Transverse colon (tissue), 4 donors: Measurements from ENCODE around the gene MEGF8. TPM values are rescaled to one million over a fixed set of nuclear protein-coding genes. Genes with fewer than 3 reads are reported as not detected.

Source experiments
- DNase-seq: peaks from one replicate; pipeline ENCODE4 v3.0.0-alpha.2; 2019
- H3K27ac ChIP-seq, 4 donors: fragments of 200-600 bp; sonication (generic); 2 replicates each; pipeline ENCODE4 v1.5.1; 2016 to 2018; ENCODE audit warnings: inconsistent platforms in 4 of 4
- H3K27me3 ChIP-seq: fragments of 200-600 bp; sonication (generic); 2 replicates; pipeline ENCODE4 v1.5.1; 2017; ENCODE audit warnings: inconsistent platforms
- H3K36me3 ChIP-seq, 4 donors: fragments of 200-600 bp; sonication (generic); 2 replicates each; pipeline ENCODE4 v1.5.1; 2017 to 2019; ENCODE audit warnings: inconsistent platforms in 4 of 4
- H3K4me1 ChIP-seq, 4 donors: fragments of 200-600 bp; sonication (generic); 2 replicates each; pipeline ENCODE4 v1.5.1; 2017 to 2020; ENCODE audit warnings: inconsistent platforms in 4 of 4
- H3K4me3 ChIP-seq, 4 donors: fragments of 200-600 bp; sonication (generic); 1 replicate in 1 of 4; 2 replicates in 3 of 4; pipeline versions ENCODE4 v1.5.1 to v1.6.1; 2017 to 2019; ENCODE audit warnings: inconsistent platforms in 4 of 4
- H3K9me3 ChIP-seq, 2 donors: fragments of 200-600 bp; sonication (generic); 2 replicates each; pipeline ENCODE4 v1.5.1; 2017 to 2019; ENCODE audit warnings: inconsistent platforms in 2 of 2
- EP300 ChIP-seq: sonication (generic); formaldehyde crosslinking; IDR thresholded peaks from one replicate; pipeline ENCODE4 v1.6.1; 2017; ENCODE audit warnings: antibody characterized with exemption, low read depth
- POLR2A ChIP-seq: fragments of 450-650 bp; IDR thresholded peaks from one replicate; pipeline ENCODE4 v1.6.1; 2016; ENCODE audit warnings: antibody characterized with exemption, mild to moderate bottlenecking, moderate library complexity
- POLR2AphosphoS5 ChIP-seq, 3 donors: sonication (generic); formaldehyde crosslinking; IDR thresholded peaks; one replicate each; pipeline ENCODE4 v1.6.1; 2016; ENCODE audit warnings: antibody characterized with exemption in 3 of 3
- WGBS, 2 donors: methylation state at CpG; one replicate each; pipeline ENCODE4 v1.1.5; 2018; ENCODE audit warnings: low coverage in 1 of 2; 5-methylcytosine and 5-hydroxymethylcytosine counted together
- in situ Hi-C, 4 donors: fragments of 200-750 bp; cut with MboI; loops; one replicate each; pipeline versions ENCODE4 v1.15.0 to v1.15.1; 2017; ENCODE audit warnings: low sequenced_read_pairs in 3 of 4, low pct_ligation_motif_present in 1 of 4, low pct_unique_long_range_greater_than_20kb in 1 of 4
- intact Hi-C: fragments of 100-400 bp; cut with DNase I; formaldehyde crosslinking; loops from one replicate; pipeline ENCODE4 v1.15.1; 2023; ENCODE audit warnings: low total_unique reads
- total RNA-seq, 4 donors: library from RNA; depleted of rRNA; stranded (reverse); fragments of >200 nt; gene quantifications; one replicate each; pipeline ENCODE4 v1.1.0, GENCODE V29; 2016
- TF ChIP-seq, protein P1 (sequence below), 5 experiments: fragments of 200-600 bp in 3 of 5; fragments of 450-650 bp in 2 of 5; sonication (generic) in 3 of 5; IDR thresholded peaks; 1 replicate in 2 of 5; 2 replicates in 3 of 5; pipeline ENCODE4 v1.5.1; 2016 to 2017; ENCODE audit warnings: antibody characterized with exemption in 5 of 5, inconsistent platforms in 3 of 5, mild to moderate bottlenecking in 2 of 5, moderate library complexity in 1 of 5

The MEGF8 gene, protein sequence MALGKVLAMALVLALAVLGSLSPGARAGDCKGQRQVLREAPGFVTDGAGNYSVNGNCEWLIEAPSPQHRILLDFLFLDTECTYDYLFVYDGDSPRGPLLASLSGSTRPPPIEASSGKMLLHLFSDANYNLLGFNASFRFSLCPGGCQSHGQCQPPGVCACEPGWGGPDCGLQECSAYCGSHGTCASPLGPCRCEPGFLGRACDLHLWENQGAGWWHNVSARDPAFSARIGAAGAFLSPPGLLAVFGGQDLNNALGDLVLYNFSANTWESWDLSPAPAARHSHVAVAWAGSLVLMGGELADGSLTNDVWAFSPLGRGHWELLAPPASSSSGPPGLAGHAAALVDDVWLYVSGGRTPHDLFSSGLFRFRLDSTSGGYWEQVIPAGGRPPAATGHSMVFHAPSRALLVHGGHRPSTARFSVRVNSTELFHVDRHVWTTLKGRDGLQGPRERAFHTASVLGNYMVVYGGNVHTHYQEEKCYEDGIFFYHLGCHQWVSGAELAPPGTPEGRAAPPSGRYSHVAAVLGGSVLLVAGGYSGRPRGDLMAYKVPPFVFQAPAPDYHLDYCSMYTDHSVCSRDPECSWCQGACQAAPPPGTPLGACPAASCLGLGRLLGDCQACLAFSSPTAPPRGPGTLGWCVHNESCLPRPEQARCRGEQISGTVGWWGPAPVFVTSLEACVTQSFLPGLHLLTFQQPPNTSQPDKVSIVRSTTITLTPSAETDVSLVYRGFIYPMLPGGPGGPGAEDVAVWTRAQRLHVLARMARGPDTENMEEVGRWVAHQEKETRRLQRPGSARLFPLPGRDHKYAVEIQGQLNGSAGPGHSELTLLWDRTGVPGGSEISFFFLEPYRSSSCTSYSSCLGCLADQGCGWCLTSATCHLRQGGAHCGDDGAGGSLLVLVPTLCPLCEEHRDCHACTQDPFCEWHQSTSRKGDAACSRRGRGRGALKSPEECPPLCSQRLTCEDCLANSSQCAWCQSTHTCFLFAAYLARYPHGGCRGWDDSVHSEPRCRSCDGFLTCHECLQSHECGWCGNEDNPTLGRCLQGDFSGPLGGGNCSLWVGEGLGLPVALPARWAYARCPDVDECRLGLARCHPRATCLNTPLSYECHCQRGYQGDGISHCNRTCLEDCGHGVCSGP (N-terminal part only)
- total RNA-seq: 10 to 100 TPM; 15.3 to 40.4 (median 22.8) TPM

DNA sequence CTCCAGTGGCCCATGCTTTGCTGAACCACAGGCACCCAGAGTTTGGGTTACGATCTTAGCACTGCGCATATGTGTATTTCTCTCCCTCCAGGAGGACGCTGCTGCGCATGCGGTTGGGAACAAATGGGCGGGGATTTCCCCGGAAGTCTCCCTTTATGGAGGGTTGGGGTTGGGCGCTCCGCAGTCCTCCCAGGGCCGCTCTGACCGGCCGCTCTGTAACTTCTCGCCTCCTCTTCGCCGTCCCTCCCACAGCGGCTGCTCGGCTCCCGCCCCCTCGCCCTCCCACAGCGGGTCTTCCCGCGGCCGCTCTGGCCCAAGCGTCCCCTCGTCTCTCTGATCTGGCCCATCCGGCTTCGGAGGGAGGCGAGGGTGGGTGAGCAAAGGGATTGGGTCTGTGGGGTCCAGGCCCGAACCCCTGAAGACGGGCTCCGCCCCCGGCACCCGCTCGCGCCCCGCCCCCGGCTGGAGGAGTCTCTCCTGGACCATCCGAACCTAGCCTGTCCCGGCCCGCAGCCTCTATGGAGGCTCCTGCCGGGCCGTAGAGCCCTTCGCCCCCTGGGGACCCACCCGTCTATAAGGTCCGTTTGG, at the start of gene MEGF8:
MEGF8 (plus strand) TSS at position 328 of the 588 bp plus-strand sequence. CDS start 609 bp downstream, outside the sequence.
- Histone ChIP-seq H3K27me3 (peaks cover 36% of the 10 kb centered on the region), H3K9me3 (no peaks in the 10 kb centered on the region), H3K36me3 (no peaks in the 10 kb centered on the region), H3K4me1 (peaks cover 23 to 39% (median 27%) of the 10 kb centered on the region in 4 donors), H3K4me3 (peak within 1 kb of the TSS; percentile 49 to 96 (median 86)), H3K27ac (peak within 1 kb of the TSS; percentile 73 to 88 (median 86))
- in situ Hi-C loops (loop anchor here in 2 of 4 donors (10.0 kb wide), 2 partner anchors 191 to 211 kb away; partner anchors contain the start of gene POU2F2 (in 1 of the 2)), intact Hi-C loops (loop anchor here (10.0 kb wide), 1 partner anchor 191 kb away; the partner anchor contains the start of gene POU2F2)
- 0% methylated on average over 32 of the region's 45 CpGs; no CpG with 5 or more reads in 1 of the 2 donors for WGBS, 2 donors
- DNase-seq: peak; percentile 99
- TF ChIP-seq, protein P1, sequence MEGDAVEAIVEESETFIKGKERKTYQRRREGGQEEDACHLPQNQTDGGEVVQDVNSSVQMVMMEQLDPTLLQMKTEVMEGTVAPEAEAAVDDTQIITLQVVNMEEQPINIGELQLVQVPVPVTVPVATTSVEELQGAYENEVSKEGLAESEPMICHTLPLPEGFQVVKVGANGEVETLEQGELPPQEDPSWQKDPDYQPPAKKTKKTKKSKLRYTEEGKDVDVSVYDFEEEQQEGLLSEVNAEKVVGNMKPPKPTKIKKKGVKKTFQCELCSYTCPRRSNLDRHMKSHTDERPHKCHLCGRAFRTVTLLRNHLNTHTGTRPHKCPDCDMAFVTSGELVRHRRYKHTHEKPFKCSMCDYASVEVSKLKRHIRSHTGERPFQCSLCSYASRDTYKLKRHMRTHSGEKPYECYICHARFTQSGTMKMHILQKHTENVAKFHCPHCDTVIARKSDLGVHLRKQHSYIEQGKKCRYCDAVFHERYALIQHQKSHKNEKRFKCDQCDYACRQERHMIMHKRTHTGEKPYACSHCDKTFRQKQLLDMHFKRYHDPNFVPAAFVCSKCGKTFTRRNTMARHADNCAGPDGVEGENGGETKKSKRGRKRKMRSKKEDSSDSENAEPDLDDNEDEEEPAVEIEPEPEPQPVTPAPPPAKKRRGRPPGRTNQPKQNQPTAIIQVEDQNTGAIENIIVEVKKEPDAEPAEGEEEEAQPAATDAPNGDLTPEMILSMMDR (IDR thresholded peaks at IDR 0.05): peak in 2 of 5 experiments; percentile 77 to 86
- no peak for TF ChIP-seq EP300
- TF ChIP-seq POLR2A: peak; percentile 81
- TF ChIP-seq POLR2AphosphoS5 (IDR thresholded peaks at IDR 0.05): peak; percentile 63 to 87 (median 85)

DNA sequence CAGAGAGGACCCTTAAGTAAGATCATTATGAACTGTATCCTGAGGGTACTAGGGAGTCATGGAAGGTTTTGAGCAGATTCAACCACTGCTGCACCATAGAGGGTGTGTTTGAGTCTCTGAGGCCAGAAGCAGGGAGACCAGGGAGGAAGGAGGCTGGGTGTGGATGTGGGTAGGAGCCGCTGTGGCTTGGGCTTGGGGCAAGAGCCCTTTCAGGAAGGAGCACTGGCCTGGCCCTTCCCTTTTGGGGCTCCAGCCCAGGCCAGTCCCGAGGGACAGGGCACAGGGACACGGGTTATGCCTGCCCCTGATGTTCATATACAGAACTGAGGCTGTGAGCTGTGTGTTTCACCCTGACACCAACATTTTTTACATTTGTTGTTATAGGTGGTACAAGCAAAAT, 49.2 kb upstream of the MEGF8 start:
- Histone ChIP-seq H3K27ac (peak overlapping the region in 2 of 4 donors; percentile 91 to 99), H3K4me1 (peaks cover 26 to 60% (median 40%) of the 10 kb centered on the region in 4 donors), H3K36me3 (peaks cover 0 to 12% (median 0%) of the 10 kb centered on the region in 4 donors), H3K27me3 (no peaks in the 10 kb centered on the region), H3K9me3 (no peaks in the 10 kb centered on the region), H3K4me3 (no peak overlapping the region)
- no peak for TF ChIP-seq POLR2A
- TF ChIP-seq EP300: no peak
- TF ChIP-seq POLR2AphosphoS5 (IDR thresholded peaks at IDR 0.05): no peak
- TF ChIP-seq, protein P1 (IDR thresholded peaks at IDR 0.05): no peak
- no peak for DNase-seq
- 60 to 64% methylated on average over 1 to 3 of the region's 3 CpGs for WGBS, 2 donors
- in situ Hi-C loops (no loop called here), intact Hi-C loops (no loop called here)

DNA sequence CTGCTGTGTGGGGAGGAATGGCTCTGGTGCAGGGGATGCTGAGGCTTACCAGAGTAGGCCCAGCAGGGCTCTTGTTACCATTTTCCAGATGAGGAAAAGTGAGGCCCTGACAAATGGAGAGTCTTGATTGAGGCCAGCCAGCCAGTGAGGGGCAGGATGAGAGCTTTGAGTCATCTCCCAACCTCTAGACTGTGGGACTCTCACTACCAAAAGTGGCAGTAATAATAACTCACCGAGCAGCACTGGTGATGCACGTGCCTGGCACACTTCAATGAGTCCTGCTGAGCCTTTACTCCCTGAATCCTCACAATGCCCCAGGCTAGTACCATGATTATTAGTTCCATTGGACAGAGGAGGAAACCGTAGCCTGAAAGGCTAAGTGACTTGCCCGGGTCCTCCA, 48.6 kb upstream of the MEGF8 start:
- Histone ChIP-seq H3K9me3 (no peaks in the 10 kb centered on the region), H3K27ac (peak overlapping the region in 3 of 4 donors; percentile 91 to 99 (median 92)), H3K36me3 (peaks cover 0 to 12% (median 0%) of the 10 kb centered on the region in 4 donors), H3K4me3 (no peak overlapping the region), H3K27me3 (no peaks in the 10 kb centered on the region), H3K4me1 (peaks cover 30 to 60% (median 45%) of the 10 kb centered on the region in 4 donors)
- intact Hi-C loops: no loop called here
- TF ChIP-seq POLR2AphosphoS5 (IDR thresholded peaks at IDR 0.05) (no peak), EP300 (no peak), POLR2A (no peak)
- TF ChIP-seq, protein P1 (IDR thresholded peaks at IDR 0.05): no peak
- WGBS, 2 donors: 78% methylated on average over 4 of the region's 4 CpGs; no CpG with 5 or more reads in 1 of the 2 donors
- no peak for DNase-seq
- in situ Hi-C loops: no loop called here
